HepG2 (cell line): Measurements from ENCODE around the gene CNTN2. TPM values are rescaled to one million over a fixed set of nuclear protein-coding genes. Genes with fewer than 3 reads are reported as not detected.

Experiments
- DR1 ChIP-seq: sonication (generic); formaldehyde crosslinking; IDR thresholded peaks from 2 replicates; pipeline ENCODE4 v1.8.0; 2021; ENCODE audit warnings: mild to moderate bottlenecking, missing genetic modification reagents, inconsistent platforms
- MIER3 ChIP-seq: IDR thresholded peaks from 2 replicates; pipeline ENCODE4 v1.6.1; 2016; ENCODE audit warnings: missing compliant biosample characterization, borderline replicate concordance
- NFYB ChIP-seq: sonication (generic); formaldehyde crosslinking; IDR thresholded peaks from 2 replicates; pipeline ENCODE4 v1.4.0; 2020; ENCODE audit warnings: missing genetic modification reagents
- ONECUT2 ChIP-seq: sonication (generic); formaldehyde crosslinking; IDR thresholded peaks from 2 replicates; pipeline ENCODE4 v1.4.0; 2020; ENCODE audit warnings: missing genetic modification reagents
- PCBP1 ChIP-seq: fragments of 200-400 bp; formaldehyde crosslinking; IDR thresholded peaks from 2 replicates; pipeline ENCODE4 v1.6.1; 2017; ENCODE audit warnings: mild to moderate bottlenecking, low read depth, low read length, borderline replicate concordance
- RBM22 ChIP-seq: fragments of 200-400 bp; formaldehyde crosslinking; optimal IDR thresholded peaks from 2 replicates; pipeline ENCODE3; 2017; ENCODE audit warnings: mild to moderate bottlenecking, low read length, moderate library complexity
- SP2 ChIP-seq: sonication (generic); formaldehyde crosslinking; IDR thresholded peaks from 2 replicates; pipeline ENCODE4 v1.5.1; 2020; ENCODE audit warnings: mild to moderate bottlenecking, missing genetic modification reagents
- ZEB1 ChIP-seq: IDR thresholded peaks from 2 replicates; pipeline ENCODE4 v1.6.1; 2012; ENCODE audit warnings: mild to moderate bottlenecking, low read depth, inconsistent platforms; ENCODE audit not compliant: insufficient replicate concordance
- ZNF12 ChIP-seq: sonication (generic); formaldehyde crosslinking; IDR thresholded peaks from 2 replicates; pipeline ENCODE4 v1.5.0; 2020; ENCODE audit warnings: missing genetic modification reagents
- ZNF124 ChIP-seq: sonication (generic); formaldehyde crosslinking; IDR thresholded peaks from 2 replicates; pipeline ENCODE4 v1.4.0; 2020; ENCODE audit warnings: missing genetic modification reagents
- ZNF354B ChIP-seq: sonication (generic); formaldehyde crosslinking; IDR thresholded peaks from 2 replicates; pipeline ENCODE4 v1.8.0; 2022; ENCODE audit warnings: mild to moderate bottlenecking, missing genetic modification reagents
- ZNF382 ChIP-seq: sonication (generic); formaldehyde crosslinking; IDR thresholded peaks from 2 replicates; pipeline ENCODE4 v1.5.0; 2020; ENCODE audit warnings: missing genetic modification reagents, mild to moderate bottlenecking, borderline replicate concordance
- ZNF430 ChIP-seq: sonication (generic); formaldehyde crosslinking; IDR thresholded peaks from 2 replicates; pipeline ENCODE4 v1.9.0; 2021; ENCODE audit warnings: mild to moderate bottlenecking, missing genetic modification reagents
- ZNF543 ChIP-seq: sonication (generic); formaldehyde crosslinking; IDR thresholded peaks from 2 replicates; pipeline ENCODE4 v1.4.0; 2020; ENCODE audit warnings: mild to moderate bottlenecking, missing genetic modification reagents
- ZNF720 ChIP-seq: sonication (generic); formaldehyde crosslinking; IDR thresholded peaks from 2 replicates; pipeline ENCODE4 v1.4.0; 2020; ENCODE audit warnings: missing genetic modification reagents
- ZNF788 ChIP-seq: sonication (generic); formaldehyde crosslinking; IDR thresholded peaks from 2 replicates; pipeline ENCODE4 v1.5.0; 2020; ENCODE audit warnings: mild to moderate bottlenecking, missing genetic modification reagents, borderline replicate concordance
- polyA plus RNA-seq, 8 experiments: library from polyadenylated mRNA; depleted of rRNA in 3 of 8; stranded (reverse) in 7 of 8; unstranded in 1 of 8; fragments of >200 nt; fragmentation: Illumina TruSeq in 4 of 8; extraction: Trizol in 4 of 8; gene quantifications; 2 replicates each; pipeline versions ENCODE4 v1.2.1 to v1.2.3, GENCODE V29; 2011 to 2016; ENCODE audit warnings: low read depth in 4 of 8, missing spikeins in 1 of 8, mixed read lengths in 1 of 8; ENCODE audit not compliant: insufficient read depth in 1 of 8
- total RNA-seq, 5 experiments: library from RNA; depleted of rRNA; stranded (reverse); fragments of >200 nt; fragmentation: Illumina TruSeq; extraction: Trizol; gene quantifications; 2 replicates each; pipeline ENCODE4 v1.2.3, GENCODE V29; 2016; ENCODE audit warnings: low read depth in 1 of 5
- TF ChIP-seq, protein P1 (sequence below): sonication (generic); formaldehyde crosslinking; IDR thresholded peaks from 2 replicates; pipeline ENCODE4 v1.4.0; 2020; ENCODE audit warnings: missing genetic modification reagents, borderline replicate concordance
- TF ChIP-seq, protein P2 (sequence below): sonication (generic); formaldehyde crosslinking; IDR thresholded peaks from 2 replicates; pipeline ENCODE4 v1.8.0; 2022; ENCODE audit warnings: missing genetic modification reagents, mild to moderate bottlenecking, borderline replicate concordance
- TF ChIP-seq, protein P3 (sequence below): sonication (generic); formaldehyde crosslinking; IDR thresholded peaks from 2 replicates; pipeline ENCODE4 v1.4.0; 2020; ENCODE audit warnings: low read depth, missing genetic modification reagents
- TF ChIP-seq, protein P4 (sequence below): IDR thresholded peaks from 2 replicates; pipeline ENCODE4 v1.6.1; 2016

The CNTN2 gene
- total and polyA plus RNA-seq, 2 of the 13 experiments (the other 11 are each of a cell fraction or from before 2014, with no cell fraction given) = not detected

DNA sequence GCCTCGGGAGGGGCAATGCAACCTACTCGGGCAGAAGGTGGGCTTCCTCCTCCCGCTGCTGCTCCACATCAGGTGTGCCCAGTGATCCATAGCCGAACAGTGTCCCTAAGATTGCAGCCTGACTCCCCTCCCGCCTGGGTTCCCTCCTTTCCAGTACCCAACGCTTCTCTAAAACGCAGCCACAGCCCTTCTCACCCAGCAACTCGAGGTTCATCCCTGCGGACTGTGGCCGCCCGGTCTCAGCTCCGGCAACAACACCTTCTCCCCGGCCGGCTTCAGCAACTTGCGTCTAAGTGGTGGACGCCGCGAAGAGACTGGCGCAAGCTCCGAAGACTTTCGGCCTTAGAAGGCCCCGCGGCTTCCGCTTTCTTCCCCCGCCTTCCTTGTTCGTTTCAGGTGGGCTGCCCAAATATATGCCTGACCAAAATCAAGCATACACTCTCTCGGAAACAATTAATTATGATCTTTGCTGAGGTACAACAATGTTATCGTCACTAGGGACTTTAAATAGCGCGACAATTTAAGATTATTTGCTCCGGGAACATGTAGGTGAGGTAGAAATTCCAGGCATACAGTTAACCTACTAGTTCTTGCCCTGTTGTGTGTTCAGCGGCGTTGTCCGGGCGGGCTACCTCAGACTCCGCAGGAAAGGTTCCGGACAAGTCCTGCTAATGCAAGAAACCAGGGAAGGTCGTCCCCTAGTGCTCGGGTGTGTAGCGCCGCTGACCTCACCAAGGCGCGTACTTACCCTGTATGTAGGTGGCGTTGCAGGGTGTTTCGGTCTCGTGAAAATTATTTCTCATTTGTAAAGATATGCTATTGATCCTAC lies 78.9 kb downstream of the CNTN2 start, which contains the start of gene RBBP5 (continued):
- TF ChIP-seq, protein P1, sequence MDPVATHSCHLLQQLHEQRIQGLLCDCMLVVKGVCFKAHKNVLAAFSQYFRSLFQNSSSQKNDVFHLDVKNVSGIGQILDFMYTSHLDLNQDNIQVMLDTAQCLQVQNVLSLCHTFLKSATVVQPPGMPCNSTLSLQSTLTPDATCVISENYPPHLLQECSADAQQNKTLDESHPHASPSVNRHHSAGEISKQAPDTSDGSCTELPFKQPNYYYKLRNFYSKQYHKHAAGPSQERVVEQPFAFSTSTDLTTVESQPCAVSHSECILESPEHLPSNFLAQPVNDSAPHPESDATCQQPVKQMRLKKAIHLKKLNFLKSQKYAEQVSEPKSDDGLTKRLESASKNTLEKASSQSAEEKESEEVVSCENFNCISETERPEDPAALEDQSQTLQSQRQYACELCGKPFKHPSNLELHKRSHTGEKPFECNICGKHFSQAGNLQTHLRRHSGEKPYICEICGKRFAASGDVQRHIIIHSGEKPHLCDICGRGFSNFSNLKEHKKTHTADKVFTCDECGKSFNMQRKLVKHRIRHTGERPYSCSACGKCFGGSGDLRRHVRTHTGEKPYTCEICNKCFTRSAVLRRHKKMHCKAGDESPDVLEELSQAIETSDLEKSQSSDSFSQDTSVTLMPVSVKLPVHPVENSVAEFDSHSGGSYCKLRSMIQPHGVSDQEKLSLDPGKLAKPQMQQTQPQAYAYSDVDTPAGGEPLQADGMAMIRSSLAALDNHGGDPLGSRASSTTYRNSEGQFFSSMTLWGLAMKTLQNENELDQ (CRISPR knock-in tag) = 0 out of 2 replicates have a peak, but pooled peaks have one; percentile 72
- peak; percentile 94 for TF ChIP-seq ZNF124 (CRISPR knock-in tag)
- TF ChIP-seq, protein P2, sequence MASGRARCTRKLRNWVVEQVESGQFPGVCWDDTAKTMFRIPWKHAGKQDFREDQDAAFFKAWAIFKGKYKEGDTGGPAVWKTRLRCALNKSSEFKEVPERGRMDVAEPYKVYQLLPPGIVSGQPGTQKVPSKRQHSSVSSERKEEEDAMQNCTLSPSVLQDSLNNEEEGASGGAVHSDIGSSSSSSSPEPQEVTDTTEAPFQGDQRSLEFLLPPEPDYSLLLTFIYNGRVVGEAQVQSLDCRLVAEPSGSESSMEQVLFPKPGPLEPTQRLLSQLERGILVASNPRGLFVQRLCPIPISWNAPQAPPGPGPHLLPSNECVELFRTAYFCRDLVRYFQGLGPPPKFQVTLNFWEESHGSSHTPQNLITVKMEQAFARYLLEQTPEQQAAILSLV (CRISPR knock-in tag) = peak; percentile 33; the same call in 1 of the 2 replicates
- TF ChIP-seq PCBP1 = no peak
- no peak for TF ChIP-seq RBM22
- TF ChIP-seq ZNF382 (CRISPR knock-in tag) = no peak
- TF ChIP-seq ZNF720 = no peak
- peak; percentile 21; the same call in 1 of the 2 replicates for TF ChIP-seq ZNF354B
- TF ChIP-seq DR1 = peak; percentile 65
- TF ChIP-seq MIER3 (CRISPR knock-in tag) = peak; percentile 90; the same call in 1 of the 2 replicates
- no peak; the same call in 1 of the 2 replicates for TF ChIP-seq SP2 (CRISPR knock-in tag)
- TF ChIP-seq ZNF788 (CRISPR knock-in tag) = peak; percentile 90
- TF ChIP-seq, protein P3, sequence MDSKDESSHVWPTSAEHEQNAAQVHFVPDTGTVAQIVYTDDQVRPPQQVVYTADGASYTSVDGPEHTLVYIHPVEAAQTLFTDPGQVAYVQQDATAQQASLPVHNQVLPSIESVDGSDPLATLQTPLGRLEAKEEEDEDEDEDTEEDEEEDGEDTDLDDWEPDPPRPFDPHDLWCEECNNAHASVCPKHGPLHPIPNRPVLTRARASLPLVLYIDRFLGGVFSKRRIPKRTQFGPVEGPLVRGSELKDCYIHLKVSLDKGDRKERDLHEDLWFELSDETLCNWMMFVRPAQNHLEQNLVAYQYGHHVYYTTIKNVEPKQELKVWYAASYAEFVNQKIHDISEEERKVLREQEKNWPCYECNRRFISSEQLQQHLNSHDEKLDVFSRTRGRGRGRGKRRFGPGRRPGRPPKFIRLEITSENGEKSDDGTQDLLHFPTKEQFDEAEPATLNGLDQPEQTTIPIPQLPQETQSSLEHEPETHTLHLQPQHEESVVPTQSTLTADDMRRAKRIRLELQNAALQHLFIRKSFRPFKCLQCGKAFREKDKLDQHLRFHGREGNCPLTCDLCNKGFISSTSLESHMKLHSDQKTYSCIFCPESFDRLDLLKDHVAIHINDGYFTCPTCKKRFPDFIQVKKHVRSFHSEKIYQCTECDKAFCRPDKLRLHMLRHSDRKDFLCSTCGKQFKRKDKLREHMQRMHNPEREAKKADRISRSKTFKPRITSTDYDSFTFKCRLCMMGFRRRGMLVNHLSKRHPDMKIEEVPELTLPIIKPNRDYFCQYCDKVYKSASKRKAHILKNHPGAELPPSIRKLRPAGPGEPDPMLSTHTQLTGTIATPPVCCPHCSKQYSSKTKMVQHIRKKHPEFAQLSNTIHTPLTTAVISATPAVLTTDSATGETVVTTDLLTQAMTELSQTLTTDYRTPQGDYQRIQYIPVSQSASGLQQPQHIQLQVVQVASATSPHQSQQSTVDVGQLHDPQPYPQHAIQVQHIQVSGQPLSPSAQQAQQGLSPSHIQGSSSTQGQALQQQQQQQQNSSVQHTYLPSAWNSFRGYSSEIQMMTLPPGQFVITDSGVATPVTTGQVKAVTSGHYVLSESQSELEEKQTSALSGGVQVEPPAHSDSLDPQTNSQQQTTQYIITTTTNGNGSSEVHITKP (CRISPR knock-in tag) = peak; percentile 76; the same call in 1 of the 2 replicates
- peak; percentile 74 for TF ChIP-seq ZEB1
- no peak for TF ChIP-seq ONECUT2 (CRISPR knock-in tag)
- TF ChIP-seq ZNF430 = no peak
- 0 out of 2 replicates have a peak, but pooled peaks have one; percentile 35 for TF ChIP-seq NFYB (CRISPR knock-in tag)
- TF ChIP-seq, protein P4, sequence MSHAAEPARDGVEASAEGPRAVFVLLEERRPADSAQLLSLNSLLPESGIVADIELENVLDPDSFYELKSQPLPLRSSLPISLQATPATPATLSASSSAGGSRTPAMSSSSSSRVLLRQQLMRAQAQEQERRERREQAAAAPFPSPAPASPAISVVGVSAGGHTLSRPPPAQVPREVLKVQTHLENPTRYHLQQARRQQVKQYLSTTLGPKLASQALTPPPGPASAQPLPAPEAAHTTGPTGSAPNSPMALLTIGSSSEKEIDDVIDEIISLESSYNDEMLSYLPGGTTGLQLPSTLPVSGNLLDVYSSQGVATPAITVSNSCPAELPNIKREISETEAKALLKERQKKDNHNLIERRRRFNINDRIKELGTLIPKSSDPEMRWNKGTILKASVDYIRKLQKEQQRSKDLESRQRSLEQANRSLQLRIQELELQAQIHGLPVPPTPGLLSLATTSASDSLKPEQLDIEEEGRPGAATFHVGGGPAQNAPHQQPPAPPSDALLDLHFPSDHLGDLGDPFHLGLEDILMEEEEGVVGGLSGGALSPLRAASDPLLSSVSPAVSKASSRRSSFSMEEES (CRISPR knock-in tag) = no peak; the same call in 1 of the 2 replicates
- no peak for TF ChIP-seq ZNF543 (CRISPR knock-in tag)
- TF ChIP-seq ZNF12 (CRISPR knock-in tag) = peak; percentile 77
